HG02973 (cell line): ENCODE data around the gene ABCC4.

Experiments
- ATAC-seq: cut with Tn5 transposase; IDR thresholded peaks from one replicate; pipeline ENCODE4 v1.9.1; 2021; ENCODE audit warnings: moderate library complexity; ENCODE audit not compliant: unreplicated experiment

ABCC4 gene, protein sequence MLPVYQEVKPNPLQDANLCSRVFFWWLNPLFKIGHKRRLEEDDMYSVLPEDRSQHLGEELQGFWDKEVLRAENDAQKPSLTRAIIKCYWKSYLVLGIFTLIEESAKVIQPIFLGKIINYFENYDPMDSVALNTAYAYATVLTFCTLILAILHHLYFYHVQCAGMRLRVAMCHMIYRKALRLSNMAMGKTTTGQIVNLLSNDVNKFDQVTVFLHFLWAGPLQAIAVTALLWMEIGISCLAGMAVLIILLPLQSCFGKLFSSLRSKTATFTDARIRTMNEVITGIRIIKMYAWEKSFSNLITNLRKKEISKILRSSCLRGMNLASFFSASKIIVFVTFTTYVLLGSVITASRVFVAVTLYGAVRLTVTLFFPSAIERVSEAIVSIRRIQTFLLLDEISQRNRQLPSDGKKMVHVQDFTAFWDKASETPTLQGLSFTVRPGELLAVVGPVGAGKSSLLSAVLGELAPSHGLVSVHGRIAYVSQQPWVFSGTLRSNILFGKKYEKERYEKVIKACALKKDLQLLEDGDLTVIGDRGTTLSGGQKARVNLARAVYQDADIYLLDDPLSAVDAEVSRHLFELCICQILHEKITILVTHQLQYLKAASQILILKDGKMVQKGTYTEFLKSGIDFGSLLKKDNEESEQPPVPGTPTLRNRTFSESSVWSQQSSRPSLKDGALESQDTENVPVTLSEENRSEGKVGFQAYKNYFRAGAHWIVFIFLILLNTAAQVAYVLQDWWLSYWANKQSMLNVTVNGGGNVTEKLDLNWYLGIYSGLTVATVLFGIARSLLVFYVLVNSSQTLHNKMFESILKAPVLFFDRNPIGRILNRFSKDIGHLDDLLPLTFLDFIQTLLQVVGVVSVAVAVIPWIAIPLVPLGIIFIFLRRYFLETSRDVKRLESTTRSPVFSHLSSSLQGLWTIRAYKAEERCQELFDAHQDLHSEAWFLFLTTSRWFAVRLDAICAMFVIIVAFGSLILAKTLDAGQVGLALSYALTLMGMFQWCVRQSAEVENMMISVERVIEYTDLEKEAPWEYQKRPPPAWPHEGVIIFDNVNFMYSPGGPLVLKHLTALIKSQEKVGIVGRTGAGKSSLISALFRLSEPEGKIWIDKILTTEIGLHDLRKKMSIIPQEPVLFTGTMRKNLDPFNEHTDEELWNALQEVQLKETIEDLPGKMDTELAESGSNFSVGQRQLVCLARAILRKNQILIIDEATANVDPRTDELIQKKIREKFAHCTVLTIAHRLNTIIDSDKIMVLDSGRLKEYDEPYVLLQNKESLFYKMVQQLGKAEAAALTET (N-terminal part only)

DNA sequence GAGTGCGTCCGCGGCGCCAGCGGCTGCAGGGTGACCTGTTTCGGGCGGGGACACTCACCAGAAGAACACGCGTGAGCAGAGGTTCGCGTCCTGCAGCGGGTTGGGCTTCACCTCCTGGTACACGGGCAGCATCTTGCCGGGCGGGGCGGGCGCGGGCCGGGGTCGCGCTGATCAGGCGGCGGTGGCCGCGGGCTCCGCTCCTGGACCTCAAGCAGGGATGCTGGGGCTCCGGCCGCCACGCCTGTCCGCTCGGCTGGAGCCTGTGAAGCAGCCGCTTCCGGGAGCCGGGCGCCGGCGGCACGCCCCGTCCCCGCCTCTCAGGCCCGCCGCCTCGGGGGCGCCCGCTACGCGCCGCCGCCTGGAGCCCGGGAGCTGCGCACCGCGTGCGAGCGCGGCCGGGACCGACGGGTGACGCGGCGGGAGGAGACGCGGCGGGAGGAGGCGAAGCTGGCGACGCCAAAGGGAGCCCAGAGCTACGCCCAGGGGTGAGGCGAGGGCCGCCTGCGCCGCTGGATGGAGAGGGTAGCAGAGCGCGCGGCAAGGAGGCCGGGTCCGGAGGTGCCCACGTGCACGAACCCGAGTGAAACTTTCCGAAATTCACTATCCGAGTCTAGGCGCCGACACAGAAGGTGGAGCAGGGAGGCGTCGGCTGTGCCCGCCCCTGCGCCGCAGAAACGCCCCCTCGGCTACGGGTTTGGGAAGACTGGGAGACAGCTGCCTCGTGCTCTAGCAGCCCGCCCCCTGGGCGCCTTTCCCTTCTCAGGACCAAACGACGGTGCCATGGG lies at the start of gene ABCC4:
Gene ABCC4 (minus strand): TSS at position 269 of the 785 bp plus-strand sequence. CDS start 137 bp downstream, at position 132.
- ATAC-seq: peak; percentile 85

DNA sequence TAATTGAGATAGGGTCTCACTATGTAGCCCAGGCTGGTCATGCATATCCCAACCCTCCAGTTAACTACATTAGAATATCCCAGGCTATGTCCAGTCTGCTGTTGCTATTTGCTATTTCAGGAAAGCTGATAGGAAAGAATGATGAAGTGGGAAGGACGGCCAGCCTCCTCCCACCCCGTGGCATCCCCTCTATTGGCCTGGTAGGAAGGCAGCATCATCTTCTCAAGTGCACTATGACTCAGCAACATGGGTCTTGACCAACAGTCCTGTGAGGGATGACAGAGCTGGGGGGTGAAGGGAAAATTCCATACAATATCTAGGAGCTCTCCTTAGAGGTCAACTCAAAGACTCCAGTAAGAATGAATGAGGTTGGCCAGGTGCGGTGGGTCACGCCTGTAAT lies 48.0 kb upstream of the ABCC4 start:
- no peak for ATAC-seq

DNA sequence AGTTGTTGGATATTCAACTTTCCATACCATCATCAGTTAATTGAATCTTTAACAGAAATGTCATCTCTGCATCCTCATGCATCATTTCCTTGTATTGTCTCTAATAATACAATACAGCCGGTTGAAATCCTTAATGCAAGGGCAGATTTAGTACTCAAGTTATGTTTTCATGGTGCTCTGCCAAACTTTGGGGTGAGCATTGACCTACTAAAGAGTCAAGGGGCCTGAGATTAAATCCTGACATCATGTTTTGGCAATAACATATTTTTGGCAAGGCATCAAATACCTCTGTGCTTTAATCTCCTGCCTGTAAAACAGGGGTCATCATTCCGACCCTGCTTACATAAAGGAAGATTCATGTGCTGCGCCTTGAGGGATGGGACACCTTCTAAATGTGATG lies 42.7 kb upstream of the ABCC4 start:
- no peak for ATAC-seq

DNA sequence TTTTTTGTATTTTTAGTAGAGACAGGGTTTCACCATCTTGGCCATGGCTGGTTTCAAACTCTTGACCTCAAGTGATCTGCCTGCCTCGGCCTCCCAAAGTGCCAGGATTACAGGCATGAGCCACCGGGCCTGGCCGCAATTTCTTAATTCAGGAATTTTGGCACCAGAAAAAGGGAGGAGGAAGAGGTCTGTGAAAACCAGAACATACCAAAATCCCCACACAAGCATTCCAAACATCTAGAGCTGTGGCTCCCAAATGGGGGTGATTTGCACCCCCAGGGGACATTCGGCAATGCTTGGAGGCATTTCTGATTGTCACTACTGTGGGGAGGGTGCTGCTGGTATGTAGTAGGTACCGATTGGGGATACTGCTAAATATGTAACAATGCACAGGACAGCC lies 40.2 kb upstream of the ABCC4 start:
- ATAC-seq: no peak

DNA sequence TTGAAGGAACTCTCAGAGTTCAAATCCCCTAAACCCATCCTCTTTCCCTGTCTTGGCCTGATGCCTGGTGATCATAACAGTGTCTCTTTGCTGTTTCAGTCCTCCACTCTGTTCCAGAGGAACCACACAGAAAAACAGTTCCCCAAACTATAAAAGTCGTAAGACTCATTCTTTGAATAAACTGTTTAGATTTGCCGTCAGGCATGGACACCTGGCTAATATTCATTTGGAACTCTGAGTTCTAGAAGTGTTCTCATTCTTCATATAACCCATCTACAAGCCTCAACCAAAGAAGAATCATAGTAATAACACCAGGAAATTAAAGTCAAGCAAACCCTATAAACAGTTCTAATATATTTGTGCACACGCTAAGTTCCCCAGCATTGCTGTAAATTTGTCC lies 37.7 kb upstream of the ABCC4 start:
- no peak for ATAC-seq

DNA sequence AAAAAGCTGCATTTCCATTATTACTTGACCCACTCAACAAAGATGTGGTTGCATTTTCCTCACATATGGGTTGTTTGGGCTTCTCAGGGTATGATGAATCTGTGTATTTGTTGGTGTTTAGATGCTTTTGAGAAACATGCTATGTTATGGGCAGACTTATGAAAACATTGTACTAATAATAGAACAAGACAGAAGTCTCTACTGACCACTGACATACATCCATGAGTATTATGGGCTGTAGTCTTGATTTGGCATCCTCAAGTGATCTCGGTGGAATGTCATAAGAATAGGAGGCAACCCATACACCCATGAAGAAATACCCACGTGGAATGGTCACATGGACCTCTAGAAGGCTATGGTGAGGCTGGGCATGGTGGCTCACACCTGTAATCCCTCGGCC lies 36.3 kb upstream of the ABCC4 start:
- no peak for ATAC-seq

DNA sequence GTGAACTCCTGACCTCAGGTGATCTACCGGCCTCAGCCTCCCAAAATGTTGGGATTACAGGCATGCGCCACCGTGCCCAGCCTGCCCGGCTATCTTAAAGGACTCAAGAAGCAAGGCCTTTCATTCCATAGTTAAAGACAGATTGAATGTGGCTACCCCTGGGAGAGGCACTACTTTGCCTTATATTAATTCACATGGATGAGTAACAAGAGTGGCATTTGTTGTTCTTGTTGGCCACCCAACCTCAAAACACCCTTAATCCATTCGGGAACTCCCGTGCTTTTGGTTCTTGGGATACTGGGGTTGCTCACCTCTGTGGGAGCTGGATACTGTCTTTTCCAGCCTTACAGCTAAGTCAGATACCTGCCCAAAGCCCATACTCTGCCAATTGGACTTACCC lies 34.4 kb upstream of the ABCC4 start:
- no peak for ATAC-seq

DNA sequence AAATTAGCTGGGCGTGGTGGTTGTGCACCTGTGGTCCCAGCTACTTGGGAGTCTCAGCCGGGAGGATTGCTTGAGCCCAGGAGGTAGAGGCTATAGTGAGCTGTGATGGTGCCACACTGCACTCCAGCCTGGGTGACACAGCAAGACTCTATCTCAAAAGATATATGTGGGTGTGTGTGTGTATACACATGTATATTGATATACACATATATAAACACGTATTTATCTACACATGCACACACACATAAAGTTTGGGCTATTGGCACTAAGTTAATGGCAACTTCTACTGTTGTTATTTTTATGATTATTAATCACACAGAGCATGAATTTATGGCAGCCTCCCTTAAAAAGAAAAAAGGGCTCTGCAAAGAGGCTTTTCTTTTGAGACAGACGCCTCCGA lies 27.1 kb upstream of the ABCC4 start:
- ATAC-seq: no peak

DNA sequence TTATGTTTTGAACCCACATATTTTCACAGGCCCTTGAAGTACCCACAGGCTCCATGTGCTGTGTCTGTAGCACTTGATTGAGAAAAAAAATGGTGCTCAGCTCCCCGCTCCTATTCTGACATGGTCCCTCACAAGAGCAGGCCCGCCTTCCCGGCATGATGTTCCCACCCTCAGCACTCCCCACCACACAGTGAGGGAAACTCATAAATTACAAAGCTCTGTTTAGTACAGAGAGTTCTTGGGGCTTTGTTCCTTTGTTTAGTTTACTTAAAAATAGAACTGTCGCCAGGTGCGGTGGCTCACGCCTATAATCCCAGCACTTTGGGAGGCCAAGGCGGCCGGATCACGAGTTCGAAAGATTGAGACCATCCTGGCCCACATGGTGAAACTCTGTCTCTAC lies 25.9 kb upstream of the ABCC4 start:
- no peak for ATAC-seq

DNA sequence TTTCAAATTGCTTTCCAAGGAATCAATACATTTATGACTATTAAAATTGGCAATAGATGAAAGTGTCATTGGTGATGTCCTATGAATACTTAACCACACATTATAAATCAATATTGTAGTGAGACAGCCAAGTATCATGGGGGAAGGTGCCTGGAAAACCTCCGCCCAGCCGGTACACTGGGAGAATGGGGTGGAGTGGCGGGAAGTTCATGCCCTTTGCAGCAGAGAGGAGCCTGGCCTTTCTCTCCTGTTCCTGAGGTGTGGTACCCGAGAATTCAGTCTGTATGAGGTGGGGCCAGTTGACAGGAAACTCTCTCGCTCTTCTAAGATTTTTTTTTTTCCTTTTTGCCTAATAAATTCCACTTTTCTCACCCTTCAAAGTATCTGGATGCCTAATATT lies 25.4 kb upstream of the ABCC4 start:
- ATAC-seq: no peak

DNA sequence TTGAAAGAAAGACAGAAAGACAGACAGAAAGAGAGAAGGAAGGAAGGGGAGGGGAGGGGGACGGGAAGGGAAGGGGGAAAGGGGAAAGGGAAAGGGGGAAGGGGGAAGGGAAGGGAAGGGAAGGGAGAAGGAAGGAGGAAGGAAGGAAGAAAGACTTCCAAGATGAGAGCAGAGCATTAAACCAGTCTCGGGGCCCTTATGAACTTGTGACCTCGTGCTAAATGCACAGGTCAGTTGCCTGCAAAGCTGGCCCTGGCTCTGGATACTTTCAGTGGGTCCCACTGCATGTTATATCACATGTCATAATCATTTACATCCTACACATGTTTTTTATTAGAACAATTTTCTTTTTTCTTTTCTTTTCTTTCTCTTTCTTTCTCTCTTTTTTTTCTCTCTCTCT lies 24.2 kb upstream of the ABCC4 start:
- no peak for ATAC-seq

DNA sequence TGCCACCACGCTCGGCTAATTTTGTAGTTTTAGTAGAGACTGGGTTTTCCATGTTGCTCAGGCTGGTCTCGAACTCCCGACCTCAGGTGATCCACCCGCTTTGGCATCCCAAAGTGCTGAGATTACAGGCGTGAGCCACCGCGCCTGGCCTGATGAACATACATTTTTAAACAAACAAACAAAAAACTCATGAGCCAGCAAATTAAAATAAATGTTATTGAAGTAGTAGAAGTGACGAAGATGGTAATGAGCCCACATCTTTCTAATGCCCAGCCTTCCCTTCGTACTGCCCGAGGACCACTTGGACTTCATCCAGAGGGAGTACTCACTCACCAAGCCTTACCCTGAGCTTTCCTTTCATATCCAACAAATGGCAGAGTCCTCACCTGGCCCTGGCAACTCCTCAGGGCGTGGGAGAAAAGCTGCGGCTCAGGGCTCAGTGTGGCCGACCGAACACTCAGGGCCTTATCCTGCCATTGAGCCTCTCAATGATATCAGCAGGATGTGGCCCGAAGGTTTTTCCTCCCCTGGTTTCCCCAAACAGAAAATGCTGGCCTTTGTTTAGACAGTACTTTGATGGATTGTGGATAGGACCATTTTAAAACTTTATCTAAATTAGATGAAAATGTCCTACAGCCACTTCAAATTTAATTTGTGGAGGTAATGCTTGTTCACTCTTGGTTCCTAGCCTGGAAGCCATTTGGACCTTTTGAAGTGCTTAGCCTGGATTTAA lies 22.8 kb upstream of the ABCC4 start:
- no peak for ATAC-seq

DNA sequence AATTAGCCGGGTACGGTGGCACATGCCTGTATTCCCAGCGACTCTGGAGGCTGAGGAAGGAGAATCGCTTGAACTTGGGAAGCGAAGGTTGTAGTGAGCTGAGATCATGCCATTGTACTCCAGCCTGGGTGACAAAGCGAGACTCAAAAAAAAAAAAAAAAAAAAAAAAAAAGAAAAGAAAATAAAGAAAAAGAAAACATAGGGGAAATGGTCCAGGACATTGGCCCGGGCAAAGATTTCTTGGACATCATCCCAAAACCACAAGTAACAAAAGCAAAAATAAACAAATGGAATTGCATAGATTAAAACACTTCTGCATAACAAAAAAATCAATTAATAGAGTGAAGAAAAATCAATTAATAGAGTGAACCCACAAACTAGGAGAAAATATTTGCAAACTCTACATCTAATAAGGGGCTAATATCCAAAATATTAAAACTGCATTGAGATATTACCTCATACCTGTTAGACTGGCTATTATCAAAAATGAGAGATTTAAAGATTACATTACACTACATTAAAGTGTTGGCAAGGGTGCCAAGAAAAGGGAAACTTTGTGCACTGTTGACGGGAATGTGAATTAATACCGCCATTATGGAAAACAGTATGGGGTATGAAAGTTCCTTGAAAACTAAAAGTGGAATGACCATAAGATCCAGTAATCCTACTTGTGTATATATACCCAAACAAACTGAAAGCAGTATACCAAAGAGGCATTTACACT lies 18.5 kb upstream of the ABCC4 start:
- ATAC-seq: no peak

DNA sequence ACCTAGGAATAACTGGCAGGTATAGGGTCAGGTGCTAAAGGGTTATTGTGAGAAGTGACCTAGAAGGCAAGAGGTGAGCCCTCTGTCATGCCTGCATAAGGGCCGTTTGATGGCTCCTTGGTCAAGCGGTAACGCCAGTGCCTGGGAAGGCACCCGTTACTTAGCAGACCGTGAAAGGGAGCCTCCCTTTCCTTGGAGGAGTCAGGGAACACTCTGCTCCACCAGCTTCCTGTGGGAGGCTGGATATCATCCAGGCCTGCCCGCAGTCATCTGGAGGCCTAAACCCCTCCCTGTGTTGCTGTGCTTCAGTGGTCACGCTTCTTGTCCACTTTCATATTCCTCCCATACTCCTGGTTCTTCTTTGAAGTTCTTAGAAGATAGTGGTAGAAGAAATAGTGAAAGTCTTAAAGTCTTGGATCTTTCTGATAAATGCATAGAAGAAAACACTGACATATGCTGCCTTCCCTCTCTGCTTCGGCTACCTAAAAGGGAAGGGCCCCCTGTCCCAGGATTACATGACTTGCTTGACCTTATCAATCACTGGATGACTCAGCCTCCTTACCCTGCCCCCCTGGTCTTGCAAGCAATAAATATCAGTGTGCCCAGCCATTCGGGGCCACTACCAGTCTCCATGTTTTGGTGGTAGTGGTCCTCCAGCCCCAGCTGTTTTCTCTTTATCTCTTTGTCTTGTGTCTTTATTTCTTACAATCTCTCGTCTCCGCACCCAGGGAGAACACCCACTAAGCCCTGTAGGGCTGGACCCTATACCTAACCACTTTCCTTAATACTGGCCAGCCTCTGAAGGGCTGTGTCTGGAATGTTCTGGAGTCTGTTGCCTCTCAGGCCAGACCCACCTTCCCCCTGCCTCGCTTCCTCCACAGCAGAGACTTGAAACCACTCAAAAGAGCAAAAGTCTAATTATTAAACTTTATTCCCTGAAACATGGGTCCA lies 16.1 kb upstream of the ABCC4 start:
- ATAC-seq: no peak

DNA sequence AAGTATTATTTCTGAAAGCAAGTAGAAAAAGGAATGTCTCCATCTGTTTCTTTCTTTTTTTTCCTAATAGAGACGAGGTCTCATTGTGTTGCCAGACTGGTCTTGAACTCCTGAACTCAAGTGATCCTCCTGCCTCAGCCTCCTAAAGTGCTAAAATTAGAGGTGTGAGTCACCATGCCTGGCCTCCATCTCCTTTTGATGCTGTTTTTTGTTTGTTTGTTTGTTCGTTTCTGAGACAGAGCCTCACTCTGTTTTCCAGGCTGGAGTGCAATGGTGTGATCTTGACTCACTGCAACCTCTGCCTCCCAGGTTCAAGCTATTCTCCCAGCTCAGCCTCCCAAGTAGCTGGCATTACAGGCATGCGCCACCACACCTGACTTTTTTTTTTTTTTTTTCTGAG lies 14.5 kb upstream of the ABCC4 start:
- ATAC-seq: no peak

DNA sequence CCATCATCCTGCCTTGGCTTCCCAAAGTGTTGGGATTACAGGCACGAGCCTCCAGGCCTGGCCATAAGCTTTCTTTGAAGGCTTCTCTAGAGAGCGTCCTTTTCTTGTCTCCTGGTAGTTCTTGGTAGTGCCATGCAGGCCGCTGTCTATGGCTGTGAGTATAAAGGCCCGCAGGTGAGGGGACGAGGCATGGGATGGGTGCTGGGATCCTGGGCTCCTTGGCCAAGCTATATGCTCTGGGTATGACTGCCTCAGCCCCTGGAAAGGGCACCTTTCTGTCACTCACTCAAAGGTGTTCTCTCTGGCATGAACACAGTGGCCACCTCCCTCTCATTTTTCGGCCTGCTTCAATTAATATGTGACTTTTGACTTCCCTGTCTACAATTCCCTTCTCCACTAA lies 6.3 kb upstream of the ABCC4 start:
- no peak for ATAC-seq

DNA sequence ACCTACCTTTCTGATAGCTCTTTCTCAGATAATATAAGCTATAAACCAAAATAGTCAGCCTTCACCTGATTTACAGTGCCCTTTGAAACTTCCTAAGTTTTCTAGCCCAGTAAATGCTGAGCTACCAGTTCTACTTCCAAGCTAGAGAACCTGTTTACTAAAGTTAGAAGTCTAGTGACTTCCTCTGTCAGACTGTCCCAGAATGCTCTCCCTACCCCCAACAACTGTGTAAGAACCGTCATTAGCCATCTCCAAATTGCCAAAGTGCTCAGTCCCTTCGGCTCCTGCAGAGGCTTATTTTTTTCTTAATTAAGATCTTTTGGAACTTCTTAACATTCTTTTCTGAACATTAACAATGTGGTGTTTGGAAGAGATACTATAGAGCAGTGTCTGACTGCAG lies 3.2 kb upstream of the ABCC4 start:
- ATAC-seq: no peak

DNA sequence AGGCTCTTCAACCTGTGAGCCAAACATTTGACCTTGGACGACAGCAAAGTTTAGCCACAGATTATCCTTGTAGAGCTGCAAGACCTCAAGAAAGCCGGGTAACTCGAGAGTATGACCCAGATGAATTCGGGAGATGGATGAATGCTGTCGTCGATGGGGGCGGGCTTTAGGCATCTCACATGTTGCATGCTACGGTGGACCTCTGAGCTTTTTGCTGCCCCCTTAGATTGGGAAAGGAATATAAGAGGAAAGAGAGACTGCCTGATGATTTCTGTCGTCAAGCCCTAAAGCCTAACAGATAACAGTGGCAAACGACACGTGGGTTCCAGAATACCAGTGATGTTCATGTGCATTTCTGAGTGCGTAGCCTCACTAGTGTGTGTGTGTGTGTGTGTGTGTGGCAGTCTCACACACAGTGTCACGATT lies 730 bp upstream of the ABCC4 start:
- ATAC-seq: no peak
